Transverse colon (tissue), 4 donors: ENCODE measurements around the gene RPL28.

Experiments
- EP300 ChIP-seq: sonication (generic); formaldehyde crosslinking; IDR thresholded peaks from one replicate; pipeline ENCODE4 v1.6.1; 2017; ENCODE audit warnings: antibody characterized with exemption, low read depth
- POLR2A ChIP-seq: fragments of 450-650 bp; IDR thresholded peaks from one replicate; pipeline ENCODE4 v1.6.1; 2016; ENCODE audit warnings: antibody characterized with exemption, mild to moderate bottlenecking, moderate library complexity
- POLR2AphosphoS5 ChIP-seq, 3 donors: sonication (generic); formaldehyde crosslinking; IDR thresholded peaks; one replicate each; pipeline ENCODE4 v1.6.1; 2016; ENCODE audit warnings: antibody characterized with exemption in 3 of 3
- TF ChIP-seq, protein P1 (sequence below), 5 experiments: fragments of 200-600 bp in 3 of 5; fragments of 450-650 bp in 2 of 5; sonication (generic) in 3 of 5; IDR thresholded peaks; 1 replicate in 2 of 5; 2 replicates in 3 of 5; pipeline ENCODE4 v1.5.1; 2016 to 2017; ENCODE audit warnings: antibody characterized with exemption in 5 of 5, inconsistent platforms in 3 of 5, mild to moderate bottlenecking in 2 of 5, moderate library complexity in 1 of 5

DNA sequence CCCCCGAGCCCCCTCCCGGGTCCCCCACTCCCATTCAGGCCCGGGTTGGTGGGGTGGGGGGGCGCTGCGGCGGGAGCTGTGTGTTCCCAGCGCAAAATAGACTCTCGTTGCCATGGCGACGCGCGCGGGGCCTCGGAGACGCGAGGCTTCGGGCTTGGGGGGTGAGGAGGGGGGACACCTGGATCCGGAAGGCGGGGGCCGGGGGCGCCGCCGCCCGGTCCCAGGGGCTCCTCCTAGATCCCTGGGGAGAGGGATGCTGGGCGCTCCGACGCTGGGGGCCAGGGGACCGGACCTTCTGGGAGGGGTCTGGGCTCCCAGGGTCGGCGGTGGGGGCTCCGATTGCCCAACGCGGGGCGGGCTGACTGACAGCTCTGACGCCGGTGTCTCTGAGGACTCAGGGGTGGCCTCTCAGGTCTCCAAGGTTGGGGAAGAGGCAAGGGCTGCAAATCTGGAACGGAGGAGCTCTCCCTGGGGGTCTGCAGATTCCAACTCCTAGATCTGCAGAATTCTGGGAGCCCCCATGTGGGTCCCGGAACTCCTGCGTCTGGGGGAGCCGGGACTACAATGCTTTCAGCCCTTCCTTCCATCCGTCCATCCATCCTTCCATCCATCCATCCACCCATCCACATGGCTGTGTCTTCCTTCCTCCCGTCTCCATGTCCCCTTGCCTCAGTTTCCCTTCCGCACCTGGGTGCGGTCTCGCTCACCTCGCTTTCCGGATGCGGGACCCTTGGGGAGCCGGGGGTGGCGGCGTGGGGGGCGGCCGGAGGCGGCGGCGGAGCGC lies 66.4 kb downstream of the RPL28 start:
- TF ChIP-seq, protein P1, sequence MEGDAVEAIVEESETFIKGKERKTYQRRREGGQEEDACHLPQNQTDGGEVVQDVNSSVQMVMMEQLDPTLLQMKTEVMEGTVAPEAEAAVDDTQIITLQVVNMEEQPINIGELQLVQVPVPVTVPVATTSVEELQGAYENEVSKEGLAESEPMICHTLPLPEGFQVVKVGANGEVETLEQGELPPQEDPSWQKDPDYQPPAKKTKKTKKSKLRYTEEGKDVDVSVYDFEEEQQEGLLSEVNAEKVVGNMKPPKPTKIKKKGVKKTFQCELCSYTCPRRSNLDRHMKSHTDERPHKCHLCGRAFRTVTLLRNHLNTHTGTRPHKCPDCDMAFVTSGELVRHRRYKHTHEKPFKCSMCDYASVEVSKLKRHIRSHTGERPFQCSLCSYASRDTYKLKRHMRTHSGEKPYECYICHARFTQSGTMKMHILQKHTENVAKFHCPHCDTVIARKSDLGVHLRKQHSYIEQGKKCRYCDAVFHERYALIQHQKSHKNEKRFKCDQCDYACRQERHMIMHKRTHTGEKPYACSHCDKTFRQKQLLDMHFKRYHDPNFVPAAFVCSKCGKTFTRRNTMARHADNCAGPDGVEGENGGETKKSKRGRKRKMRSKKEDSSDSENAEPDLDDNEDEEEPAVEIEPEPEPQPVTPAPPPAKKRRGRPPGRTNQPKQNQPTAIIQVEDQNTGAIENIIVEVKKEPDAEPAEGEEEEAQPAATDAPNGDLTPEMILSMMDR (IDR thresholded peaks at IDR 0.05): no peak
- TF ChIP-seq POLR2A (no peak), POLR2AphosphoS5 (IDR thresholded peaks at IDR 0.05) (no peak), EP300 (no peak)
